Gastrocnemius medialis (tissue), 4 donors: Measurements from ENCODE around the gene TGFB3.

Experiments
- CTCF ChIP-seq, 5 experiments: fragments of 450-650 bp in 3 of 5; fragments of 200-600 bp in 2 of 5; sonication (generic) in 2 of 5; IDR thresholded peaks in 4 of 5; conservative IDR thresholded peaks in 1 of 5; 1 replicate in 4 of 5; 2 replicates in 1 of 5; pipeline ENCODE4 v1.5.1; 2016 to 2019; ENCODE audit warnings: antibody characterized with exemption in 5 of 5, mild to moderate bottlenecking in 3 of 5, moderate library complexity in 3 of 5
- POLR2A ChIP-seq, 2 donors: fragments of 450-650 bp; IDR thresholded peaks; one replicate each; pipeline ENCODE4 v1.6.1; 2017; ENCODE audit warnings: antibody characterized with exemption in 2 of 2, mild to moderate bottlenecking in 2 of 2, moderate library complexity in 2 of 2

GRCh38 chr14:76006253-76006652, 24.5 kb upstream of the TGFB3 start:
- no peak for TF ChIP-seq CTCF (IDR thresholded peaks at IDR 0.05 in 4 of 5, conservative IDR thresholded peaks at IDR 0.05 in 1 of 5)
- TF ChIP-seq POLR2A (IDR thresholded peaks at IDR 0.05): no peak
